Measurements from ENCODE around the gene WNT16.

WNT16 gene

GRCh38 chr7:121372376-121373010 lies 43.7 kb downstream of the WNT16 start:
- no peaks in the 10 kb centered on the region for H3K27me3 Mint-ChIP-seq (ENCODE audit: low read depth)
- TF ChIP-seq CTCF (IDR thresholded peaks at IDR 0.05; ENCODE audit: unreplicated experiment in 3 of 3), result no peak
- H3K4me3 Mint-ChIP-seq, result peak overlapping the region in 1 of 3 experiments; percentile 15
- H3K4me1 Mint-ChIP-seq, result peaks cover 39% of the 10 kb centered on the region
- peaks cover 52% of the 10 kb centered on the region for H3K36me3 Mint-ChIP-seq (ENCODE audit: low read depth)
- H3K9me3 Mint-ChIP-seq, result no peaks in the 10 kb centered on the region
- H3K27ac Mint-ChIP-seq, result peak overlapping the region; percentile 47 to 81 (median 59)

GRCh38 chr7:121373177-121373576 lies 44.4 kb downstream of the WNT16 start:
- Mint-ChIP-seq H3K27me3 (ENCODE audit: low read depth) (no peaks in the 10 kb centered on the region), H3K4me1 (peaks cover 38% of the 10 kb centered on the region), H3K36me3 (ENCODE audit: low read depth) (peaks cover 55% of the 10 kb centered on the region), H3K27ac (peak overlapping the region; percentile 59 to 83 (median 59)), H3K4me3 (no peak overlapping the region), H3K9me3 (no peaks in the 10 kb centered on the region)
- TF ChIP-seq CTCF (IDR thresholded peaks at IDR 0.05; ENCODE audit: unreplicated experiment in 3 of 3), result peak in 2 of 3 experiments; percentile 11 to 12

- Mint-ChIP-seq H3K4me3 (no peak overlapping the region), H3K36me3 (ENCODE audit: low read depth) (peaks cover 37% of the 10 kb centered on the region), H3K4me1 (peaks cover 28% of the 10 kb centered on the region), H3K27me3 (ENCODE audit: low read depth) (no peaks in the 10 kb centered on the region), H3K27ac (no peak overlapping the region), H3K9me3 (no peaks in the 10 kb centered on the region)
- no peak for TF ChIP-seq CTCF (IDR thresholded peaks at IDR 0.05; ENCODE audit: unreplicated experiment in 3 of 3)
Observed at GRCh38 chr7:121376979-121377378, 48.2 kb downstream of the WNT16 start.

GRCh38 chr7:121379930-121380329 lies 51.1 kb downstream of the WNT16 start:
- no peaks in the 10 kb centered on the region for H3K9me3 Mint-ChIP-seq
- H3K27me3 Mint-ChIP-seq (ENCODE audit: low read depth), result no peaks in the 10 kb centered on the region
- peaks cover 35% of the 10 kb centered on the region for H3K4me1 Mint-ChIP-seq
- no peak overlapping the region for H3K4me3 Mint-ChIP-seq
- H3K36me3 Mint-ChIP-seq (ENCODE audit: low read depth), result peaks cover 32% of the 10 kb centered on the region
- no peak overlapping the region for H3K27ac Mint-ChIP-seq
- no peak for TF ChIP-seq CTCF (IDR thresholded peaks at IDR 0.05; ENCODE audit: unreplicated experiment in 3 of 3)

GRCh38 chr7:121382473-121382872 lies 53.7 kb downstream of the WNT16 start:
- Mint-ChIP-seq H3K36me3 (ENCODE audit: low read depth) (peaks cover 12% of the 10 kb centered on the region), H3K4me3 (no peak overlapping the region), H3K27me3 (ENCODE audit: low read depth) (no peaks in the 10 kb centered on the region), H3K4me1 (peaks cover 57% of the 10 kb centered on the region), H3K27ac (no peak overlapping the region), H3K9me3 (no peaks in the 10 kb centered on the region)
- no peak for TF ChIP-seq CTCF (IDR thresholded peaks at IDR 0.05; ENCODE audit: unreplicated experiment in 3 of 3)

GRCh38 chr7:121383235-121383910 lies 54.6 kb downstream of the WNT16 start:
- Mint-ChIP-seq H3K9me3 (no peaks in the 10 kb centered on the region), H3K36me3 (ENCODE audit: low read depth) (peaks cover 6% of the 10 kb centered on the region), H3K27me3 (ENCODE audit: low read depth) (no peaks in the 10 kb centered on the region), H3K4me1 (peaks cover 66% of the 10 kb centered on the region), H3K4me3 (no peak overlapping the region), H3K27ac (no peak overlapping the region)
- no peak for TF ChIP-seq CTCF (IDR thresholded peaks at IDR 0.05; ENCODE audit: unreplicated experiment in 3 of 3)

All from nephron (organoid).